Measurements from ENCODE around the gene CCDC121.
"Not testable (repeated sequence)": the region's sequence is repeated elsewhere in the genome, so short reads cannot be mapped to it uniquely, and the experiment has no call there.

Gene CCDC121

DNA sequence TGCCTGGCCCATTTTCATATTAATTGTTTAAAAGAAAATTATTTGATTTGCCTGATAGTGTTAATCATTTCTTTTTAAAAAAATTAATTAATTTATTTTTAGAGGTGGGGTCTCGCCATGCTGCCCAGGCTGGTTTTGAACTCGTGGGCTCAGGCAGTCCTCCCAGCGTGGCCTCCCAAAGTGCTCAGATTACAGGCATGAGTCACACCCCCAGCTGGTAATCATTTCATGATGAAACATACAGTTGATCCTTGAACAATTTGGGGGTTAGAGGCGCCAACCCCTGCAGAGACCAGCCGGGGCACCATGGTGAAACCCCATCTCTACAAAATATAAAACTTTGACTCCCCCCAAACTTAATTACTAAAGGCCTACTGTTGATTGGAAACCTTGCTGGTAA lies 8.0 kb upstream of the CCDC121 start:
- DNase-seq (ENCODE audit: low spot score), result no peak

DNA sequence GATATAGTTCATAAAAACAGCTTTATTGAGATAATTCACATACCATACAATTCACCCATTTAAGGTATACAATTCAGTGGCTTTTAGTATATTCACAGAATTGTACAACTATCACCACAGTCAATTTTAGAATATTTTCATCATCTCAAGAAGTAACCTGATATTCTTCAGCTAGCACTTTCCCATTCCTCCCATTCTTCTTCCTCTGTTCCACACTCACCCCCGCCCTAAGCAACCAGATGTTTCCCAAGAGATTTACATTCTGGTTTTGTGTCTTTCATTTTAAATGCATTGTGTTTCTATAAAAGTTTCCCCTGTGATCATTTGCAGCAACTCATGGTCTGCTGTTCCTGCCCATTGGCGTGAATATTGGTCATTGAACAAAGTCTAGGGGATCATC lies 5.5 kb upstream of the CCDC121 start:
- no peak for DNase-seq (ENCODE audit: low spot score)

GRCh38 chr2:27630257-27630656 lies 1.4 kb upstream of the CCDC121 start:
- not testable (repeated sequence) for DNase-seq (ENCODE audit: low spot score)

DNA sequence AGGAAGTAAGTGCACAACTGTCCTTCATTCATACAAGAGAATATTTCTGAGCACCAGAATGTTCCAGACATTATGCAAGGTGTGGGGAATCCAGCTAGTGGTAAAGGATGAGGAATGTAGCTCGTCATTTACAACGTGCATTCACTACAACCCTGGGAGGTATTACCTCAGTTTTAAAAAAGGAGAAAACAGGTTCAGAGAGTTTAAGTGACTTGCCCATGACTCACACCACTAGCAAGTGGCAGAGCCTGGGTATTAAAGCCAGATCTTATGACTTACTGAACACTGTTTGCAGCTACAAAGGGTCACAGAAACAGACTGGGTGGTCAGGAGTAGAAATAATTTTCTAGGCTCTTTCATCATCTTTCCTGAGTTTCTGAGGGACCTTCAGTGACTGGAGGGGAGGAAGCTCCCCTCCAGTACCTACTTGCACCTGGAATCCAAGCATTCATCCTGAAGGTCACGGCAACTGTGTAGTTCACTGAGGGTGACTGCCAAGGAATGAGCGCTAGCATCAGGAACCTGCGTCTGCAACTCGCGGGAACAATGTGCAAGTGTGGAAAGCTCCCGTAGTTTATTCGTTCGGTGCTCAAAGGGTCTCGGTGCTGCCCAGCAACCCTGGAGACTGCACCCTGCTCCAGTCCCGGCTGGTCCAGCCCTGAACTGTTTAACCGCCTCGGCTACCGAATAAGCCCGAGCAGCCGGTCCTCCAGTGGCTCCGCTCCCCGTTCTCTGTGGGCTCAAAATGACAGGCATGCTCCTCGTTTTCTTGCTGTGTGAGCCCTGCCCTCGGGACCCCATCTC lies 647 bp downstream of the CCDC121 start:
- DNase-seq (ENCODE audit: low spot score), result no peak

DNA sequence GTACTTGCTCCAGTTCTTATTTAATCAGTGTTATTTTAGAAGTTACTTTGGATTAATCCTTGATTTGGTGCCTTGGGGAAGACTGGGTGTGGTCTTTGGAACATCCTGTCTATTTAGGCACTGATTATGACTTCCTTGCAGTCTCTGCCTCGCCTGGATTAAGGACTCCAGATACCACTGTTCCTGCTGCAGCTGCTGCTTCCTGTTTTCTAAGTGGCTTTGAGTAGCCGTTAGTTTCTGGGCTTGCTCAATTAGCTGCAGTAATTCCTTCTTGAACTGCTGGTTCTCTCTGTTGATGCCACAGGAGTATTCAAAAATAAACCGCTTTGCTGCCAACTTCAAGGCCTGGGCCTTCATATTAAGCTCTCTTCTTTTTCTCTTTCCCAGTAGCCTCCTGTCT lies 1.9 kb downstream of the CCDC121 start:
- DNase-seq (ENCODE audit: low spot score), result not testable (repeated sequence)

DNA sequence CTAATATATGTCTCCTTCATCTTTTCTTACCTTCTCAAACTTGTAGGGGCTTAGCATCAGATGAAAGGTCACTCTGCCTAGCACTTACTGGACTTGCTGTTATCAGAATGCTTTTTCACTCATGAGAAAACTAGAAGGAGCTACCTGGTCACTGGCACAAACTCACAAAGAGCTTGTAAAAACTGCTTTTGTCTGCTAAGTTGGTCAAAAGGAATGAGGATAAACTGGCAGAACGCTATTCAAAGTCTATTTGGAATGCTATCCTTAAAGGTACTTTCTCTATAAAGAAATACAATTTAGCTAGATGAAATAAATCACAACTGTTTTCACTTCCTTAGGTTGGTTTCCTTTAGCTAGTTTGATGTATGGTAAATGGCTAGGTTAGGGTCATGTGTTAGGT lies 2.5 kb downstream of the CCDC121 start:
- DNase-seq (ENCODE audit: low spot score), result not testable (repeated sequence)

GRCh38 chr2:27624943-27625342 lies 3.9 kb downstream of the CCDC121 start:
- DNase-seq (ENCODE audit: low spot score), result no peak

- no peak for DNase-seq (ENCODE audit: low spot score)
Observed at GRCh38 chr2:27622921-27623384, 5.9 kb downstream of the CCDC121 start.

DNA sequence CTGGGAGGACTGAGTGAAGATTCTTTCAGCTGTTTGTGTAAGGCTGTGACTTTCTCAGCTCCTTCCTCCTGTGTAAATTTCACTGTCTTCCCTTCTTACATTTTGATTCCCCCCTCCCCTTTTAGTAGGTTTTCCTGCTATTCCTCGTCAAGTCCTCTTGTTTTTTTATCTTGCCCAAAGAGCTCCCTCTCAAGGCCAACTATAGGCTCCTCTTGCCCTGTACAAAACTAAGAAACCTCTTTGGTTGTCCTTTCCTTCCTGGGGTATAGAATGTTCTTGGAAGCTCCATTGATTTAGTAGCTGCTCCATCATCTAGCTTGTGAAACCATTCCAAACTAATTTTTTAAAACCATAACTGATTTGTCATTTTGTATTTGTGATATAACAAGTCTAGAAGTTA lies 7.3 kb downstream of the CCDC121 start:
- DNase-seq (ENCODE audit: low spot score), result no peak

DNA sequence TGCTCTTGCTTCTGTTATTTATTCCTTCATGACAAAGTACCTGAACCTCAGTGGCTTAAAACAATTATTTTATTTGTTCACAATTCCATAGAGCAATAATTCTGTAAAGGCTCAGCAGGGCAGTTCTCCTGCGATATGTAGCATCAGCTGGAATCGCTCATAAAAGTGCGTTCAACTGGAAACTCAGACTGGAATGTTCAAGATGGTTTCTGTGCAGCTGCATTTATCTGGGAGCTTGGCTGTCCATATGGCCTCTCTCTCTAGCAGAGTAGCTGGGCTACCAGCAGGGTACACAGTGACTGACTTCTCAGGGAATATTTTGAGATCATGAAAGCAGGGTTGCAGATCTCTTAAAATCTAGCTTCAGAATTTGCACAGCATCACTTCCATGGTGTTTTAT lies 13.5 kb downstream of the CCDC121 start:
- no peak for DNase-seq (ENCODE audit: low spot score)

GRCh38 chr2:27613985-27614384 lies 14.8 kb downstream of the CCDC121 start:
- no peak for DNase-seq (ENCODE audit: low spot score)

- DNase-seq (ENCODE audit: low spot score), result no peak
Observed at GRCh38 chr2:27606611-27607010, 22.2 kb downstream of the CCDC121 start.

DNA sequence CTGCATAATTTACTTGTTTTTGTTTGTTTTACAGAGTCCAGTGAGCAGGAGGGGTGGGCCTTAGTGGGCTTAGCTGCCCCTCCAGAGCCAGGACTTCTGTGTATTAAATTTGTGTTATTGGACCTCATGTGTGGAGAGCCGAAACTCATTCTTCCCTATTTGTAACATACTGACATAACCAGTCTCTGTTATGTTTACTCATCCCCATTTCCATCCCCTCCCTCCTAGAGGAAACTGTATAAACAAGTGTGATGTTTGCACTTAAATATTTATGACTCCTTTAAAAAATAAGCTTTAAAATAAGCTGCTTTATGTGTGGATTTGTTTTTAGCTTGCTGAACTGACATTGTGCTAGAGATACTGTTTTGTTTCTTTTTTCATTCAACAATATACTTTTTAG lies 32.2 kb downstream of the CCDC121 start:
- no peak for DNase-seq (ENCODE audit: low spot score)

DNA sequence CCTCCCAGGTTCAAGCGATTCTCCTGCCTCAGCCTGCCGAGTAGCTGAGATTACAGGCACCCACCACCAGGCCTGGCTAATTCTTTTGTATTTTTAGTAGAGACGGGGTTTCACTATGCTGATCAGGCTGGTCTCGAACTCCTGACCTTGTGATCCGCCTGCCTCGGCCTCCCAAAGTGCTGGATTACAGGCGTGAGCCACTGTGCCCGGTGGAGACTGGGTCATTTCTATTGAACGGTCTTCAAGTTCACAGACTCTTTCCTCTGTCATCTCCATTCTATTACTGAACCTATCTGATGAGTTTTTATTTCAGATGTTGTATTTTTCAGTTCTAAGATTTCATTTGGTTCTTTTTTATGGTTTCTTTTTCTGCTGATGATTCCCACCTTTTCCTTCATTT lies 33.4 kb downstream of the CCDC121 start:
- not testable (repeated sequence) for DNase-seq (ENCODE audit: low spot score)

DNA sequence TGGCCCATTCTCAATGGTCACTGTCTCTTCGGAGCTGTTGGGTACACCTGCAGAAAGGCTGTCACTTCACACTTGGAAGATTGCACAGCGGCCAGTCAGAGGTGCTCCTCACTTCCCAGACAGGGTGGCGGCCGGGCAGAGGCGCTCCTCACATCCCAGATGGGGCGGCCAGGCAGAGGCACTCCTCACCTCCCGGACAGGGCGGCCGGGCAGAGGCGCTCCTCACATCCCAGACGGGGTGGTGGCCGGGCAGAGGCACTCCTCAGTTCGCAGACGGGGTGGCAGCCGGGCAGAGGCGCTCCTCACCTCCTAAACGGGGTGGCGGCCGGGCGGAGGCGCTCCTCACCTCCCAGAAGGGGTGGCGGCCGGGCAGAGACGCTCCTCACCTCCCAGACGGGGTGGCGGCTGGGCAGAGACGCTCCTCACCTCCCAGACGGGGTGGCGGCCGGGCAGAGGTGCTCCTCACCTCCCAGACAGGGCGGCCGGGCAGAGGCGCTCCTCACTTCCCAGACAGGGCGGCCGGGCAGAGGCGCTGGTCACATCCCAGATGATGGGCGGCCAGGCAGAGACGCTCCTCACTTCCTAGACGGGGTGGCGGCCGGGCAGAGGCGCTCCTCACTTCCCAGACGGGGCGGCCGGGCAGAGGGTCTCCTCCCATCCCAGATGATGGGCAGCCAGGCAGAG lies 34.6 kb downstream of the CCDC121 start:
- DNase-seq (ENCODE audit: low spot score), result not testable (repeated sequence)

GRCh38 chr2:27593240-27593639 lies 35.6 kb downstream of the CCDC121 start:
- no peak for DNase-seq (ENCODE audit: low spot score)

- DNase-seq (ENCODE audit: low spot score), result no peak
Observed at GRCh38 chr2:27591745-27592144, 37.1 kb downstream of the CCDC121 start.

DNA sequence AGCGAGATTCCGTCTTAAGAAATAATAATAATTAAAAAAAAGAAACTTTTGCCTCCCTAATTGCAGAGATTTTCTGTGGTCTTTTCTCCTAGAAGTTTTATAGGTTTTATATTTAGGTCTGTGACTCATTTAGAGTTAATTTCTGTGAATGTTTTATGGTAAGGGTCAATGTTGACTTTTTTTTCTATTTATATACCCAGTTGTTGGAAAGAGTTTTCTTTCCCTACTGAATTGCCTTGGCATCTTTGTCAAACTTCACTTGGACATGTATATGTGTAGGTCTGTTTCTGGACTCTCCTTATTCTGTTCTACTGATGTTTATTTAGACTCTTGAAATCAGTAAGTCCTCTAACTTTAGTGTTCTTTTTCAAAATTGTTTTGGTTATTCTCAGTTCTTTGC lies 40.5 kb downstream of the CCDC121 start:
- no peak for DNase-seq (ENCODE audit: low spot score)

DNA sequence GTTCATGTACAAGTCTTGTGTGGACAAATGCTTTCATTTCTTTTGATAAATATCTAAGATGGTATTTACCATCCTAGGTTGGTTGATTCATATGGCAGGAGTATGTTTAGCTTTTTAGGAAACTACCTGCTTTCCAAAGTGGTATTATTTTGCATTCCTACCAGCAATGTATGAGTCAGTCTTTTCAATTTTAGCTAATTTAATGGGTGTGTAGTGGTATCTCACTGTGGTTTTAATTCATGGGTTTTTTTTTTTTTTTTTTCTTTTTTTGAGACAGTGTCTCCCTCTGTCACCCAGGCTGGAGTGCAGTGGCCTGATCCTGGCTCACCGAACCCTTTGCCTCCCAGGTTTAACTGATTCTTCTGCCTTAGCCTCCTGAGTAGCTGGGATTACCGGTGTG lies 41.8 kb downstream of the CCDC121 start:
- DNase-seq (ENCODE audit: low spot score), result no peak

DNA sequence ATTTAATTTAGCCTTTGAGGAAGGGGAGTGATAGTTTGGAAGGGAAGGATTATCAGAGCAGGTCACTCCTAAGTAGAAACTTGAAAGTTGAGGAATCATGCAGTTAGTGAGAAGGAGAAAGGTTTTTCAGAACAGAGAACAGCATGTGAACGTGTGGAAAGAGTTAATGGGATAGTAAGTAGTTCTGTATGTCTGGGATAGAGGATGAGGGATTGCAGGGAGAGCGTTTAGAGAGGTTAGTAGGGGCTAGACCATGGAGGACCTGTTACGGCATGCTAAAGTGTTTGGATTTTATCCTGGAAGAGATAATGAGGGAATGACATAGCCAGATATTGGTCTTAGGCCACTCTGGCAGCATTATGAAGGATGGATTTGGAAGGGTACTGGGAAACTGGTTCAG lies 44.2 kb downstream of the CCDC121 start:
- no peak for DNase-seq (ENCODE audit: low spot score)

DNA sequence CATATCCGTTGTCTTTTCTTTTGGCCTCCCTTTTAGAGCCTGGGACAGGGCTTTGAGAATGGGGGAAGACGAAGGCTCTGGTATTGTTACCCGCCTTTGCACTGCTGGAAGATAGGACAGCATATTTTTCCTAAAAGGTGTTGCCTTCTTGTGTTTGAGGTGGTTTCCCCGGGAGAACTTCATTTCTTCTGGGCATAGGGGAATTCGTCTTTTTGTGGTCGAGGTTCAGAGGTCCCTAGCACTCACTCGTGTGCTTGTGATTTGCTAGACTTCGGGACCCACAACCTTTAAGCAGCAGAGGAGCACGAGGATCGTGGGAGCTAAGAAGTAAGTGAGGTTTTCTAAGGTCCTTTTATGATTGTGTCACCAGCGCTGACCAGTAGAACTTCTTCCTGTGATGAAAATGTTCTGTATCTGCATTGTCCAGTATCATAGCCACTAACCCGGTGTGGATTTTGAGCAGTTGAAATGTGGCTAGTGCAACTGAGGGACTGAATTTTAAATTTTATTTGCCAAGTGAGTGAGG lies 45.4 kb downstream of the CCDC121 start:
- no peak for DNase-seq (ENCODE audit: low spot score)

DNA sequence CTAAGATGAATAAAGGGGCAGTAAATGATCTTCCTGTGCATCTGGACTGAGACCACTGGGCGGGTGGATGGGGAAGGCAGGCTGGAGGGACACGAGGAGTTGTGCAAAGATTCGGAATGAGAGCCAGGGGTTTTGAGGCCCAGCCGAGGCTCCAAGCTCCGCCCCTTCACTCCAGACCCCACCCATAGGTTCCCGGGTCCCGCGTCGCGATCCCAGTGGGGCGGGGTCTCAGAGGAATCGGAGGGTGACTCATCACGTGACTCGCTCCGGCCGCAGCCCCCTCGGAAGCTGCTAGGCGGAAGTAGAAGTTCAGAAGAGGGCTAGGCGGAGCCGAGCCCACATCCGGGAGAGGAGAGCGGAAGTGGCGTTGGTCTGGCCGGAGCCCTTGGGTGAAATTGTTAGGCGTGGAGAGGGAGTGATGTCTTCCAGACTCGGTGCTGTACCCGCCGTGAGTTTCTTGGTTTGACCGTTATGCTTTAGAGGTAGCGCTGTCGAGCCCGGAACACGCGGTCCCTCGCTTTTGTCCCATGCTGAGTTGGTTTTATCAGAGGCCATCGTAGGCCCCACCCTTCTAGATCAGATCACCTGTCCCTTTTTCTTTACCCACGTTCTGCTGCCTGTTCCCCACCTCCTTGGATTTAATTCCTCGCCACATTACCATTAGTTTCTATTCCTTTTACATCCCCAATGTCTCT lies 46.0 kb downstream of the CCDC121 start, which contains the start of gene ZNF512:
Gene ZNF512, plus strand, starts transcription at position 348 of the 695 bp plus-strand sequence. Its CDS starts 71 bp downstream, at position 419.
- DNase-seq (ENCODE audit: low spot score), result peak; percentile 89
